Spleen (tissue), 11 donors: ENCODE measurements around the gene CMTM8. TPM values are rescaled to one million over a fixed set of nuclear protein-coding genes. Genes with fewer than 3 reads are reported as not detected.

Experiments
- DNase-seq: peaks from one replicate; pipeline ENCODE4 v3.0.0-alpha.2; 2020
- H3K27ac ChIP-seq, 8 donors: fragments of 200-600 bp; sonication (generic) in 7 of 8; 1 replicate in 4 of 8; 2 replicates in 4 of 8; pipeline versions ENCODE4 v1.5.0 to v1.8.0; 2016 to 2021; ENCODE audit warnings: inconsistent platforms in 4 of 8, mild to moderate bottlenecking in 4 of 8, moderate library complexity in 1 of 8
- H3K27me3 ChIP-seq, 7 donors: fragments of 200-600 bp; sonication (generic) in 6 of 7; replicated peaks in 1 of 7; 1 replicate in 4 of 7; 2 replicates in 3 of 7; pipeline versions ENCODE4 v1.5.0 to v1.8.0; 2016 to 2021; ENCODE audit warnings: inconsistent platforms in 3 of 7, mild to moderate bottlenecking in 1 of 7
- H3K36me3 ChIP-seq, 6 donors: fragments of 200-600 bp; sonication (generic) in 5 of 6; 1 replicate in 4 of 6; 2 replicates in 2 of 6; pipeline versions ENCODE4 v1.5.0 to v1.8.0; 2016 to 2021; ENCODE audit warnings: inconsistent platforms in 2 of 6
- H3K4me1 ChIP-seq, 6 donors: fragments of 200-600 bp; sonication (generic) in 5 of 6; 1 replicate in 3 of 6; 2 replicates in 3 of 6; pipeline versions ENCODE4 v1.5.0 to v1.8.0; 2016 to 2021; ENCODE audit warnings: inconsistent platforms in 3 of 6
- H3K4me3 ChIP-seq, 8 donors: fragments of 200-600 bp; sonication (generic) in 7 of 8; 1 replicate in 4 of 8; 2 replicates in 4 of 8; pipeline versions ENCODE4 v1.5.0 to v1.8.0; 2016 to 2021; ENCODE audit warnings: inconsistent platforms in 4 of 8, mild to moderate bottlenecking in 4 of 8, moderate library complexity in 2 of 8
- H3K9me3 ChIP-seq, 8 donors: fragments of 200-600 bp; sonication (generic) in 7 of 8; 1 replicate in 4 of 8; 2 replicates in 4 of 8; pipeline versions ENCODE4 v1.5.0 to v1.8.0; 2016 to 2021; ENCODE audit warnings: inconsistent platforms in 4 of 8
- POLR2A ChIP-seq, 3 donors: fragments of 450-650 bp; IDR thresholded peaks; one replicate each; pipeline ENCODE4 v1.5.1; 2017; ENCODE audit warnings: antibody characterized with exemption in 3 of 3, mild to moderate bottlenecking in 1 of 3
- POLR2AphosphoS5 ChIP-seq, 3 donors: sonication (generic); formaldehyde crosslinking; IDR thresholded peaks; one replicate each; pipeline ENCODE4 v1.5.1; 2017; ENCODE audit warnings: antibody characterized with exemption in 3 of 3
- WGBS, 5 donors: extraction: QIAGEN DNeasy Blood & Tissue Kit in 3 of 5; methylation state at CpG; one replicate each; pipeline versions ENCODE4 v1.1.5 to v1.1.7; 2013 to 2018; 5-methylcytosine and 5-hydroxymethylcytosine counted together
- intact Hi-C: fragments of 100-400 bp; cut with DNase I; formaldehyde crosslinking; loops from one replicate; pipeline ENCODE4 v1.15.0; 2023; ENCODE audit warnings: low total_unique reads
- polyA plus RNA-seq, 3 donors: library from polyadenylated mRNA; stranded (reverse); fragments of 200-250 nt; gene quantifications; one replicate each; pipeline ENCODE4 v1.2.1, GENCODE V29; 2013
- total RNA-seq, 7 donors: library from RNA; depleted of rRNA in 3 of 7; stranded (reverse); fragments of >200 nt in 3 of 7; fragmentation: NEBNext Ultra II Directional in 4 of 7; extraction: Animal tissue kit (Norgen Biotek cat#: 25700) in 4 of 7; gene quantifications; one replicate each; pipeline versions ENCODE4 v1.1.0 to v1.2.1, GENCODE V29; 2016 to 2021
- TF ChIP-seq, protein P1 (sequence below), 11 experiments: fragments of 200-600 bp in 7 of 11; fragments of 450-650 bp in 4 of 11; sonication (generic) in 4 of 11; IDR thresholded peaks in 8 of 11; conservative IDR thresholded peaks in 3 of 11; 1 replicate in 7 of 11; 2 replicates in 4 of 11; pipeline versions ENCODE4 v1.4.0 to v1.8.0; 2016 to 2021; ENCODE audit warnings: antibody characterized with exemption in 11 of 11, inconsistent platforms in 4 of 11, mild to moderate bottlenecking in 1 of 11
- donor health status: healthy with polysubstance abuse.
- donor health status: DM: no; HTN: no; CAD: no; lungs with moderate emphysema.
- donor health status: DM: no; HTN: no; CAD: no.
- donor health status: Bipolar disorder and iron deficiency.
- donor health status: healthy.
- donor health status: DM: no; HTN: no; CAD: no.
- donor health status: DM: yes; HTN: yes; CAD: no.

The CMTM8 gene
- total and polyA plus RNA-seq, 10 donors: 0.61 to 3.5 (median 1.6) TPM

DNA sequence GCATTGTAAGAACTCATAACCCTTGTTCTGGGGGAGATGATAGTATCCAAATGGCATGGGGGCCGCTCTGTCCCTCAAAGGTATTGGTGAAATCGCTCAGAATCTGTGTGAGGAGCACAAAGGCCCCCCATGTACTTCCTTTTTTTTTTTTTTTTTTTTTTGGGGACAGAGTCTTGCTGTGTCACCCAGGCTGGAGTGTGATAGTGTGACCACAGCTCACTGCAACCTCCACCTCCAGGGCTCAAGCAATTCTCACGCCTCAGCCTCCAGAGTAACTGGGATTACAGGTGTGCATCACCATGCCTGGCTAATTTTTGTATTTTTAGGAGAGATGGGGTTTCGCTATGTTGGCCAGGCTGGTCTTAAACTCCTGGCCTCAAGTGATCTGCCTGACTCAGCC lies 37.0 kb downstream of the CMTM8 start:
- TF ChIP-seq POLR2A (IDR thresholded peaks at IDR 0.05) (no peak), POLR2AphosphoS5 (IDR thresholded peaks at IDR 0.05) (no peak)
- TF ChIP-seq, protein P1, sequence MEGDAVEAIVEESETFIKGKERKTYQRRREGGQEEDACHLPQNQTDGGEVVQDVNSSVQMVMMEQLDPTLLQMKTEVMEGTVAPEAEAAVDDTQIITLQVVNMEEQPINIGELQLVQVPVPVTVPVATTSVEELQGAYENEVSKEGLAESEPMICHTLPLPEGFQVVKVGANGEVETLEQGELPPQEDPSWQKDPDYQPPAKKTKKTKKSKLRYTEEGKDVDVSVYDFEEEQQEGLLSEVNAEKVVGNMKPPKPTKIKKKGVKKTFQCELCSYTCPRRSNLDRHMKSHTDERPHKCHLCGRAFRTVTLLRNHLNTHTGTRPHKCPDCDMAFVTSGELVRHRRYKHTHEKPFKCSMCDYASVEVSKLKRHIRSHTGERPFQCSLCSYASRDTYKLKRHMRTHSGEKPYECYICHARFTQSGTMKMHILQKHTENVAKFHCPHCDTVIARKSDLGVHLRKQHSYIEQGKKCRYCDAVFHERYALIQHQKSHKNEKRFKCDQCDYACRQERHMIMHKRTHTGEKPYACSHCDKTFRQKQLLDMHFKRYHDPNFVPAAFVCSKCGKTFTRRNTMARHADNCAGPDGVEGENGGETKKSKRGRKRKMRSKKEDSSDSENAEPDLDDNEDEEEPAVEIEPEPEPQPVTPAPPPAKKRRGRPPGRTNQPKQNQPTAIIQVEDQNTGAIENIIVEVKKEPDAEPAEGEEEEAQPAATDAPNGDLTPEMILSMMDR (IDR thresholded peaks at IDR 0.05 in 8 of 11, conservative IDR thresholded peaks at IDR 0.05 in 3 of 11): no peak
- Histone ChIP-seq H3K9me3 (no peaks in the 10 kb centered on the region), H3K36me3 (no peaks in the 10 kb centered on the region), H3K27ac (no peak overlapping the region), H3K4me3 (no peak overlapping the region), H3K4me1 (peaks cover 0 to 14% (median 0%) of the 10 kb centered on the region in 6 donors), H3K27me3 (no peaks in the 10 kb centered on the region)
- no peak for DNase-seq
- WGBS, 5 donors: 76 to 89% (median 85%) methylated on average over 4 of the region's 4 CpGs
- intact Hi-C loops: no loop called here

DNA sequence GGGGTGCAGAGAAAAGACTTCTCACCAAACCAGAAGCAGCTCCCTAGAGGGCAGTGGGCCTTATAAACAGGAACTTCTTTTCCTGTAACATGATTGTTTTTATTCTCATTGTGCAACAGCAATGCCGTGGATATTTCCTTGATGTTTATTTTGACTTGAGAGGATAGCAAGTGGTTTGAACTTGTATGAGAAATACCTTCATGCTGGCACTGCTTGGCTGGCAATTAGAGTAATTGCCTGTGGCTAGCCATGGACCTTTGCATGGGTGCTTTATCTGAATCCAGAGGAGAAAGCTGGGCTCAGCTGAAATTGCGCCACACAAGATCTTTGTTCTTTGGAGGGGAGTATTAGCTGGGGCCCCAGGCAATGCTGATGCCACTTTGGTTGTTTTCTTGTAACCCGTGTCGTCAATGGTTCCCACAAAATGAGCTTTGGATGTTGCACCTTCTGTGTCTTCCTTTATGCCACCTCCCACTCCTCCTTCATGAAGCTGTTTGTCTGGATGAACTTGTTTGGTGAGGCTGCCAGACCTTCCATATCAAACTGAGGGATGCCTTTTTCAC lies 37.9 kb downstream of the CMTM8 start:
- WGBS, 5 donors: 57 to 70% (median 63%) methylated on average over 4 of the region's 4 CpGs
- Histone ChIP-seq H3K27ac (no peak overlapping the region), H3K27me3 (no peaks in the 10 kb centered on the region)

GRCh38 chr3:32278714-32279113 lies 40.2 kb downstream of the CMTM8 start:
- WGBS, 5 donors: 44 to 73% (median 64%) methylated on average over 2 of the region's 2 CpGs
- TF ChIP-seq POLR2A (IDR thresholded peaks at IDR 0.05) (no peak), POLR2AphosphoS5 (IDR thresholded peaks at IDR 0.05) (no peak)
- TF ChIP-seq, protein P1 (IDR thresholded peaks at IDR 0.05 in 8 of 11, conservative IDR thresholded peaks at IDR 0.05 in 3 of 11): no peak
- no peaks in the 10 kb centered on the region for H3K9me3 ChIP-seq
- DNase-seq: no peak
- H3K27ac ChIP-seq: no peak overlapping the region
- H3K4me1 ChIP-seq: peaks cover 0 to 22% (median 0%) of the 10 kb centered on the region in 6 donors
- H3K36me3 ChIP-seq: no peaks in the 10 kb centered on the region
- no peak overlapping the region for H3K4me3 ChIP-seq
- intact Hi-C loops: no loop called here
- H3K27me3 ChIP-seq: peaks cover 0 to 3% (median 0%) of the 10 kb centered on the region in 7 donors

More for the DNA sequence above, 37.9 kb downstream of the CMTM8 start:
- intact Hi-C loops: no loop called here
- TF ChIP-seq POLR2AphosphoS5 (IDR thresholded peaks at IDR 0.05) (no peak), POLR2A (IDR thresholded peaks at IDR 0.05) (no peak)
- TF ChIP-seq, protein P1 (IDR thresholded peaks at IDR 0.05 in 8 of 11, conservative IDR thresholded peaks at IDR 0.05 in 3 of 11): no peak
- Histone ChIP-seq H3K4me3 (no peak overlapping the region), H3K4me1 (peaks cover 0 to 14% (median 0%) of the 10 kb centered on the region in 6 donors), H3K36me3 (no peaks in the 10 kb centered on the region), H3K9me3 (no peaks in the 10 kb centered on the region)
- DNase-seq: no peak

- TF ChIP-seq POLR2A (IDR thresholded peaks at IDR 0.05) (no peak), POLR2AphosphoS5 (IDR thresholded peaks at IDR 0.05) (no peak)
- TF ChIP-seq, protein P1 (IDR thresholded peaks at IDR 0.05 in 8 of 11, conservative IDR thresholded peaks at IDR 0.05 in 3 of 11): no peak
- H3K4me3 ChIP-seq: no peak overlapping the region
- no peak overlapping the region for H3K27ac ChIP-seq
- peaks cover 0 to 3% (median 0%) of the 10 kb centered on the region in 7 donors for H3K27me3 ChIP-seq
- 77 to 88% (median 81%) methylated on average over 6 of the region's 6 CpGs for WGBS, 5 donors
- H3K4me1 ChIP-seq: peaks cover 0 to 21% (median 0%) of the 10 kb centered on the region in 6 donors
- H3K36me3 ChIP-seq: no peaks in the 10 kb centered on the region
- no peaks in the 10 kb centered on the region for H3K9me3 ChIP-seq
- intact Hi-C loops: no loop called here
- no peak for DNase-seq
These were observed 41.9 kb downstream of the CMTM8 start for GRCh38 chr3:32280262-32280910.
